Fibroblast of skin of right quadriceps (primary cell): ENCODE data around the gene KDM7A.

Experiments
- DNase-seq: peaks from one replicate; pipeline ENCODE4 v3.0.0-alpha.2; 2013

The KDM7A gene

DNA sequence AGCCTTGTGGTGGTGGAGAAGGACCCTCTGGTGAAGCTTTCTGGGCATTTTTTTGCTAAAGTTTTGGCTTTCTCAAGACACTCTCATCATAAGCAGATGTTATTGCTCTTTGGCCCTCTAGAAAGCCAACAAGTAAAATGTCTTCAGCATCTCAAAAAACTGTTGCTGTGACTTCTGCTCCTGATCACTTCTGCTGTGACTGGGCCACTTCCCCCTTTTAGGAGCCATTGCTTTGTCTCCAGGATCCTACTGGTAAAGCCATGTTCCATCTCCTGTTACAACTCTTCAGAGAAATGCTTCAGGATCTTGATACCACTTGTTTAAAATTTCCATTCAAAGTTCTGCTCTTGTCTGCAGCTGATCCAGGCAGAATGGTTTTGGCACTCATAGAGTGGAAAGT is 125.0 kb downstream of the KDM7A start:
- no peak for DNase-seq

DNA sequence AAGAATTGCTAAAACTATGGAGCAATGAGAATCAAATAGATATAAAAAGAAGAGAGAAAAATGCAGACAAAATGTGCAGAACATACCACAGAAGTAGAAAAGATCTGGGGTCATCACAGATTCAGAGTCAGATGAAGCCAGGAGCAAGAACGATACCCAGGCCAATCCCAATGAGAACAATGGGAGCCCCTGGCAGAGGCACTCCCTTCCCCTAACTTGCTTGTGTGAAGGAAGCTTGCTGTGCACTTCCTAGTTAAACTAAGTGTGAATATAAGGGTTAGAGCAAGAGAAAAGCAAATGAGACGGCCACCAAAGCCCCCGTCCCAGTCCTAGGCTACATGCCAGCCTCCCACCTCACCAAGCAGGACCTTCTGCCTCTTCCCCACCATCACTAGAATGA is 126.7 kb downstream of the KDM7A start:
- DNase-seq: no peak

DNA sequence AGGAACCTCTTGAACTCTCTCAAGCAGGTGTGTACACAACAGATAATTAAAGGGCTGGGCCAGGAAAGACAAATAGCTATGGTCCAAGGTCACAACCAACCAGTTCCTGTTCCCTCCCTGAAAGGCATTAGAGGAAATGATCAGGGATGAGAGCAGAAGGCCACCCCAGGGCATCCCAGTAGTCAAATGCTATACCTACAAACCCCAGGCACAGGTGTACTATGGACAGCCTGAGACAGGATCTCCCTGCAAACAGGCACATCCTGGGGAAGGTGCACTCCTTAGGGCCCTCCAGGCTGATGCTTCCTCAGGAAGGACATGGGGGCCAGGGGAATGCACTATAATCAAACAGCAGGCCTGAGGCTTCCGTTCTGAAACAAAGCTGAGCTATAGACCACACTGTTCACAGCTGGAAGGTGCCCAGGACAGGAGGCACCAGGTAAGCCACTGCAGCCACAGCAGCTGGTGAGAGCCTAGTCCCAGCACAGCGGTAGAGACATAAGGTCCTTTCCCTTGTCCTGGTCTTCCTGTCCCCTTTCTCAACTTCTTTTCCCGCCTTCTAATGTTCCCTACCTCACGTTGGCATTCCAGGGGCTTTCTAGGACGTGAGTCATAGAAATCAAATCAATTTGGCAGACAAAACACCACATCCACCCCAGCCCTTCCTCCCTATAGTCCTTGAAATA is 127.3 kb downstream of the KDM7A start:
- DNase-seq: no peak

DNA sequence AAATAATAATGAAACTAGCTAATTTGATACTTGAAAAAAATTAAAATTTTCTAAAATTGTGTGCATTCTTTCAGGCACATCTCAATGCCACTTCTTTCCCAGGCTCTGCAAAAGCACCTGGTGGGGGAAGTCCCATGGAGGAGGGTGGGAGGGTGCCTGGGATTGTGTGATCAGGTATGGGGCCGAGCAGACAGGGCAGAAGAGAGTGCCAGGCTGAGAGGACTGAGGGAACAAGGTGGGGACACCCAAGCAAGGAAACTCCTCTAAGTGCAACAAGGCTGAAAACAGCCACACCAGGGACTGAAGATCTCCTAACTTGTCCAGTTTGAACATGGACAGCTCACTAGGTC is 127.8 kb downstream of the KDM7A start:
- no peak for DNase-seq

DNA sequence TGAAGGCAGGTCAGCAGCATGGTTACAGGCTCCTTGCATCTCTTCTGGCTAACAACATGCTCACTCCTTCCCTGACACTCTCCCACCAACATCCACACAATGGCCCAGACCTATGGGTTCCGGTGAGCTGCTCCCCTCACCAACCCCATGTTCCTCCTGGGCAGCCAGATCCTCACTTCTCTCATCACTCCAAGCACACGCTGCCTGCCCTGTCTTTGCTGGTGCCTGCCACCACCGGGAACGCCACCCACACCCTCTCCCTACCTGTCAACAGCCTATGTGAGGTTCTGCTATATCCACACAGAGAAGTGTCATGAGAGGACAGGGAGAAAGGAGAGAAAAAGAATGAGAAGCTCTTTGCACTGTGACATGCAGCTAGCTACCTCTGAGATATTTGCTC is 128.6 kb downstream of the KDM7A start:
- DNase-seq: no peak

DNA sequence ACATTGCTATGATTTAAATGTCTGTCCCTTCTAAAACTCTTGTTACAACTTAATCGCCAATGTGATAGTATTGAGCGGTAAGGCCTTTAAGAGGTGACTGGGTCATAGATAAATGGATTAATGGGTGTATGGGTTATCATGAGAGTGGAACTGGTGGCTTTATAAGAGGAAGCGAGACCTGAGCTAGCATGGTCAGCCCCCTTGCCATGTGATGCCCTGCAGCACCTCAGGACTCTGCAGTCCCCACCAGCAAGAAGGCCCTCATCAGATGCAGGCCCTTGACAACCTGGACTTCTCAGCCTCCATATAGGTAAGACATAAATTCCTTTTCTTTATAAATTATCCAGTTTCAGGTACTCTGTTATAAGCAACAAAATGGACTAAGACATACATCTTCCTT is 129.6 kb downstream of the KDM7A start:
- no peak for DNase-seq

DNA sequence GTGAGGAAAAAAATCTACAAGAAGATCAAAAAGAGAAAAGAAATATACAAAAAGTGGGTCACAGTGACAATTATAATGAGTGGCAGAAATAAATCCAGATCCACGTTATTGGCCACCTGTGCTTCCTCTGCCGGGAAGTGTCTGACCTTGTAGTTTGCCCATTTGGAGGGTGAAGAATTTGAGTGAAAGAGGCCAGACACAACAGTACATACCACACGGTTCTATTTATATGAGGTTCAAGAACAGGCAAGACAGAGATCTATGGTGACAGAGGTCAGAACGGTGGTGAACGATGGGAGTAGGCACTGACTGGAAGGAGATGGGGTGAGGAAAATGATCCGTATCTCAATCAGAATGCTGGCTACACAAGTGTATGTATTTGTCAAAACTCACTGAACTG is 131.1 kb downstream of the KDM7A start:
- DNase-seq: no peak

DNA sequence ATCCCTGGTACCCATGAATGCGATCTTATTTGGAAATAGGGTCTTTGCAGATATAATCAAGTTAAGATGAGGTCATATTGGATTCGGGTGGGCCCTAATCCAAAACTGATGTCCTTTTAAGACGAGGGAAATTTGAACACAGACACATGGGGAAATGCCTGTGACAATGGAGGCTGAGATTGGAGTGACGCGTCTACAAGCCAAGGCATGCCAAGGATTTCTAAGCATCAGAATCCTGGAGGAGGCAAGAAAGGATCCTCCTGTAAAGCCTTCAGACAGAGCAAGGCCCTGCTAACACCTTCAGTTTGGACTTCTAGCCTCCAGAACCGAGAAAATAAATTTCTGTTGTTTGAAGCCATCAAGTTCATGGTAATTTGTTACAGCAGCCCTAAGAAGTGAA is 132.5 kb downstream of the KDM7A start:
- DNase-seq: no peak

DNA sequence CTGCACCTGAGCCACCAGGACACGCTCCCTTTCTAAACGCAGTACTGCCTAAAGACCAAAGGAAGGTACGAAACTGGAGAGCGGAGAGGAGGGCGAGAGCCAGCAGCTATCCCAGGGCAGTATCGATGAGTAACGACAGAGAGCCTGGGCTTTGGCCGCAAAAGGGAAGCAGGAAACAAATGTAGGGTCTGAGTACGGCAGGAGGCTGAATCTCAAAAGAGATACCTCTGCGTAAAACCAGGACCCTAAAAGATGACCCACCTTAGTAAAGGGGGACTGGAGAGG is 134.5 kb downstream of the KDM7A start:
- no peak for DNase-seq

DNA sequence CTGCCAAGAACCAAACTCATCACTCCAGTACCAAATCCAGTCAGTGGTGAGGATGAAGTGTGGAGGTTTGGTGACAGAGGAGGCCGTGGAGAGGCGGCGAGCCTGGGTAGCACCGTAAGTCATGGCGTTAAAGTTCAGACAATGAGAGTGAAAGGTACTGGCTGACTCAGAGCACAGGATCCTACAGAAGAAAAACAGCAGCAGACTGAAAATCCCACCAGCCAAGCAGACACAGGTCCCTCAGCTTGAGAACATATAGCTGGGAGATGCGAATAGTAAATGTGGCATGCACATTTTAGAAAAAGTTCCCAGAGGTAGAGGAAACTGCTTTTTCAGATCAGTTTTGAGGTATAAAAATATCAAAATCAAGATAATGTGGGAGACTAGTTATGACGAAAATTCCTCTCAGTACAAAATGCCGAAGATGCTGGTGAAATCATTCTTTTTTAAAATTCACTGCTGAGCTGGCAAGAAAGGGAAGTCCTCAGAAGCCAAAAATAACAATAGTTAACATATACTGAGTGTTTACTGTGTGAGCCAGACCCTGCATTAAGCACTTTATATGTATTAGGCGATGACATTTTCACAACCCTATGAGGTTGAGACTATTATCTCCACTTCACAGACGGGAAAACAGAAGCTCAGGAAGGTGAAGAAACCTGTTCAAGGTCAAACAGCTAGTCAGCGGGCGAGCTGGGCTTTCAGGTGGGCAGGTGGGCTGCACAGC is 135.0 kb downstream of the KDM7A start:
- DNase-seq: peak; percentile 63

DNA sequence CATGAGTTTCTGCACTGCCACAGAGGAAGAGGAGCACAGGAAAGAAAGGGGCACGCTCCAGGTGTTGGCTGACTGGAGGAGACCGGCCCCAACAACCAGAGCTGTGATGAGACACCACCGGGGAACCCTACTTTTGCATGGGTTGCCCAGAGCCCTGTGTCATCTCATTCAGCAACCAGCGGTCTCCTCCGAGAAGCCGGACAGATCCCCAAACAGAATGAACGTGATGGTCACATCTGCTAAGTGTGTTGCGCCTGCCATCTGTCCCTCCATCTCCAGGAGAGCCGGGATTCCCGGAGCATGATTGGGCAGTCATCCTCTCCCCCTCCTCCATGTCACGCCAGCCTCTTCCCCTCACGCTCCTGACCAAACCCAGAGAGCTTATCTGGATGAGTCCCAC is 136.9 kb downstream of the KDM7A start:
- DNase-seq: no peak

DNA sequence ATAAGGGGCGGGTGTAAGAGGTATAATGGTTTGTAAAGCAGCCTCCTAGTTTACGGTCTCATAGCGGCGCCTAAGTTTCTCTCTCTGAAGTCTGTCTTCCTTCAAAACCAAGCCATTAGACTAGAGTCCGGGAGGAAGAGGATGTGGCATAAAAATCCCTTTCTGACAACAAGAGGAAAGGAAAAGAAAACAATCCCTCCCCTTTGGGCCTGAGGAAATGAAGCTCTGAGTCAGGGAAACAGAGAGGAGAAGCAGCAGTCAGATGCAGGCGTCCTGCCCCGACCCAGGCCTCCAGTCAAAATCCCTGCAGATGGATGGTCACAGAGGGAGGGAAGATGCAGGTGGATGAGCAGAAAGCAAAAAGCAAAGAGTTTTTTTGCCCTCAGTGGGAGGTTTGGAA is 137.7 kb downstream of the KDM7A start:
- no peak for DNase-seq

DNA sequence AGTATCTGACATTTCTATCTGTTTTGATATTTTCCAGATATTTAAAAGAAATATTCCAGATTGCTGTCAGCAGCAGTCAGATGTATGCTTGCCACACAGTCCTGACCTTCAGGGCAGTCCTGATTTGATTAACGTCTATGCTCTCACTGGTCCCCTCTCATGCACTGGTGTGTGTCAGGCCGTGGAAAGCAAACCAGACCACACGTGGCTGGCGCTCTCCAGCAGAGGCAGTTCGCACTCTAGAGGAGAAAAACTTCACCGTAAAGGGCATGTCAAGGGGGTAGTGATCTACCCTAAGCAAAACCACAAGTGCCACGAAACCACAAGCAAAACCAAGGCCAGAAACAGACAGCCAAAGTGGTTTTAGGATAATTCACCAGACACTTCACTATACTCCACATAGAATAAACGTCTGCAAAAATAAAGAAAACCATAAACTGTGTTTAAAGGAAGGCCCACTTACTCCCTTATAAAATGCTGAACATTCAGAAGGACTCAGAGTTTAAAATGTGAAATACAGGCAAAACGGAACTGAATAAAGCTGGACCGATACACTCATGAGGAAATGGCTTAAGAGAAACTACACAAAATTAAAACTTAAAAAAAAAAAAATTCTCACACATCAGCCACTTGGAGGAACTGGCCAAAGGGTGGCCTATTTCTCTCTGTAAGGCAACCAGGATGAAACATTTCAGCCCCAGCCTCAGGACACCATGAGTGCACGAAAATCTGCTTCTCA is 140.4 kb downstream of the KDM7A start:
- peak; percentile 35 for DNase-seq

DNA sequence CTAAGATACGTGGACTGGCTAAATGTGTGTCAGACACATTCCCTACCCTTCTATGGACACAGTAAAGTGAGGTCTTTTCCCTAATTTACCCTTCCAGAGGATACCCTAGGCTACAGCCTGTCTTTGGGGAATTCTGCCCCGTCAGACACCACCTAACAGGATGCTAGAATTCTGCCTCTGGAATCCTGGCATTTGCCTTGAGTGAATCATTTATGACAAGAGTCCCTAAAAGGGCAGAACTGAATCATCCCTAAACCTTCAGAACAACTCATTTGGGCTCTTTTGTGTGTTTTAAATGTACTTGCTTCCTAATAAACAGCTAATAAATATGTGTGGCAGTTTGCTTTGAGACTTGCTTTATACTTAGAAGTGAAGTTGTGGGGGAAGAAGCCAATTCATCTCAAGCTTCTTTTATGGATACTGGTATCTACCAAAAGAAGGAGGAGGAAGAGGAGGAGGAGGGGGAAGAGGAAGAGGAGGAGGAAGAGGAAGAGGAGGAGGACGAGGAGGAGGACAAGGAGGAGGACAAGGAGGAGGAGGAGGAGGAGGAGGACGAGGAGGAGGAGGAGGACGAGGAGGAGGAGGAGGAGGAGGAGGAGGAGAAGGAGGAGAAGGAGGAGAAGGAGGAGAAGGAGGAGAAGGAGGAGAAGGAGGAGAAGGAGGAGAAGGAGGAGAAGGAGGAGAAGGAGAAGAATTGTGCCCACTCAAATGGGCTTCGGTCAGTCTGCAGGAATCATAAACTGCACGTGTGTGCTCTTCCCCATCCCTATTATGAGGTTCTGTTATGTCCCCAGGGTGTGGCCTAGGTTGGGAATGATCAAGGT is 141.2 kb downstream of the KDM7A start:
- peak; percentile 82 for DNase-seq
